SU-DHL-6 (cell line): ENCODE results near the gene GMPPA.

Experiments used
- H2AFZ ChIP-seq: fragments of 200-600 bp; sonication (generic); 2 replicates; pipeline ENCODE4 v1.6.1; 2014; ENCODE audit warnings: low read depth, mild to moderate bottlenecking, moderate library complexity, mixed read lengths, antibody characterized with exemption, low read length; ENCODE audit not compliant: severe bottlenecking
- H3F3A ChIP-seq: fragments of 200-600 bp; shearing (Covaris generic); 2 replicates; pipeline ENCODE4 v1.6.0; 2016; ENCODE audit warnings: antibody characterized with exemption, mild to moderate bottlenecking; ENCODE audit not compliant: insufficient read depth
- H3K27ac ChIP-seq: fragments of 200-600 bp; sonication (generic); 2 replicates; pipeline ENCODE4 v1.5.1; 2016; ENCODE audit warnings: low read depth, mild to moderate bottlenecking, low read length, moderate library complexity, mixed read lengths
- H3K27me3 ChIP-seq: fragments of 200-600 bp; sonication (generic), shearing (Covaris generic); 2 replicates; pipeline ENCODE4 v1.6.0; 2014; ENCODE audit warnings: mild to moderate bottlenecking, low read length
- H3K36me3 ChIP-seq: fragments of 200-600 bp; sonication (generic); 2 replicates; pipeline ENCODE4 v1.6.1; 2014; ENCODE audit warnings: mild to moderate bottlenecking, low read length, mixed read lengths
- H3K4me2 ChIP-seq: fragments of 300-600, 200-600 bp; shearing (Covaris generic), sonication (generic); 2 replicates; pipeline ENCODE4 v1.6.0; 2014; ENCODE audit warnings: low read length, low read depth, mild to moderate bottlenecking; ENCODE audit not compliant: poor library complexity, severe bottlenecking
- H3K4me3 ChIP-seq: fragments of 200-600 bp; sonication (generic); 2 replicates; pipeline ENCODE4 v1.5.1; 2014; ENCODE audit warnings: antibody characterized with exemption, low read length, mild to moderate bottlenecking, mixed read lengths; ENCODE audit not compliant: insufficient read depth, poor library complexity, severe bottlenecking
- H3K79me2 ChIP-seq: fragments of 200-600 bp; sonication (generic); 2 replicates; pipeline ENCODE4 v1.6.1; 2014; ENCODE audit warnings: mild to moderate bottlenecking, low read length, moderate library complexity; ENCODE audit not compliant: insufficient read depth
- H3K9ac ChIP-seq: fragments of 200-600 bp; sonication (generic); 2 replicates; pipeline ENCODE4 v1.7.0; 2014; ENCODE audit warnings: mild to moderate bottlenecking, low read length
- H3K9me2 ChIP-seq: fragments of 200-600 bp; sonication (generic); replicated peaks from 2 replicates; pipeline ENCODE4 v1.6.1; 2014; ENCODE audit warnings: low read length; ENCODE audit not compliant: insufficient read depth
- H3K9me3 ChIP-seq: fragments of 200-600 bp; sonication (generic); 2 replicates; pipeline ENCODE4 v1.6.1; 2014; ENCODE audit warnings: low read length, mixed read lengths; ENCODE audit not compliant: insufficient read depth
- H4K20me1 ChIP-seq: fragments of 200-600 bp; sonication (generic); 2 replicates; pipeline ENCODE4 v1.6.1; 2014; ENCODE audit warnings: low read depth, mild to moderate bottlenecking, antibody characterized with exemption, low read length, moderate library complexity, mixed read lengths
- EZH2phosphoT487 ChIP-seq: fragments of 200-600 bp; sonication (generic), shearing (Covaris generic); conservative IDR thresholded peaks from 2 replicates; pipeline ENCODE4 v1.6.1; 2018; ENCODE audit warnings: mild to moderate bottlenecking, antibody characterized with exemption, low read length, moderate library complexity, mixed read lengths
- TF ChIP-seq, protein P1 (sequence below): fragments of 200-600 bp; sonication (generic); IDR thresholded peaks from one replicate; pipeline ENCODE4 v1.5.1; 2017; ENCODE audit warnings: antibody characterized with exemption, mild to moderate bottlenecking, low read length, moderate library complexity; ENCODE audit not compliant: insufficient read depth, poor library complexity, severe bottlenecking

GMPPA gene

DNA sequence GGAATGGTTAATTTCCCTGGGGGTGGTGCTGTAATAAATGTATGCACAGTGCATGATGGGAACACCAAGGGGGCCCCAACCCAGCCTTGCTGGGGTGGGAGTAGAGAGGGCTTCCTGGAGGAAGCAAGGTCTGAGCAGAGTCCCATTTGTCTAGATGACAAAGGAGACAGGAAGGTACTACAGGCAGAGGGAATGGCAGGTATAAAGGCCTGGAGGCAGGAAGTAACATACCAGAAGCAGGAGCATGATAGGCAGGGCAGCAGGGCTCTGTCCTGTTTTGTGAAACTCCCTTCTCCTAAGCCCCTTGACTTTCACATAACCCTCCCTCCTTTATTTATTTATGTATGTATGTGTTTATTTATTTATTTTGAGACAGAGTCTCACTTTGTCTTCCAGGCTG, 3.9 kb downstream of the GMPPA start:
- H3K27ac ChIP-seq: no peak overlapping the region
- no peak overlapping the region for H2AFZ ChIP-seq
- no peak overlapping the region for H3K9ac ChIP-seq
- TF ChIP-seq, protein P1, sequence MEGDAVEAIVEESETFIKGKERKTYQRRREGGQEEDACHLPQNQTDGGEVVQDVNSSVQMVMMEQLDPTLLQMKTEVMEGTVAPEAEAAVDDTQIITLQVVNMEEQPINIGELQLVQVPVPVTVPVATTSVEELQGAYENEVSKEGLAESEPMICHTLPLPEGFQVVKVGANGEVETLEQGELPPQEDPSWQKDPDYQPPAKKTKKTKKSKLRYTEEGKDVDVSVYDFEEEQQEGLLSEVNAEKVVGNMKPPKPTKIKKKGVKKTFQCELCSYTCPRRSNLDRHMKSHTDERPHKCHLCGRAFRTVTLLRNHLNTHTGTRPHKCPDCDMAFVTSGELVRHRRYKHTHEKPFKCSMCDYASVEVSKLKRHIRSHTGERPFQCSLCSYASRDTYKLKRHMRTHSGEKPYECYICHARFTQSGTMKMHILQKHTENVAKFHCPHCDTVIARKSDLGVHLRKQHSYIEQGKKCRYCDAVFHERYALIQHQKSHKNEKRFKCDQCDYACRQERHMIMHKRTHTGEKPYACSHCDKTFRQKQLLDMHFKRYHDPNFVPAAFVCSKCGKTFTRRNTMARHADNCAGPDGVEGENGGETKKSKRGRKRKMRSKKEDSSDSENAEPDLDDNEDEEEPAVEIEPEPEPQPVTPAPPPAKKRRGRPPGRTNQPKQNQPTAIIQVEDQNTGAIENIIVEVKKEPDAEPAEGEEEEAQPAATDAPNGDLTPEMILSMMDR: no peak
- no peak for TF ChIP-seq EZH2phosphoT487
- no peaks in the 10 kb centered on the region for H3K36me3 ChIP-seq
- no peaks in the 10 kb centered on the region for H3K9me3 ChIP-seq
- H3K4me3 ChIP-seq: no peak overlapping the region
- H3F3A ChIP-seq: no peaks in the 10 kb centered on the region
- H4K20me1 ChIP-seq: no peaks in the 10 kb centered on the region
- no peaks in the 10 kb centered on the region for H3K27me3 ChIP-seq
- peaks cover 11% of the 10 kb centered on the region; the same call in 1 of the 2 replicates for H3K79me2 ChIP-seq
- no peak overlapping the region for H3K4me2 ChIP-seq
- H3K9me2 ChIP-seq: no peaks in the 10 kb centered on the region

DNA sequence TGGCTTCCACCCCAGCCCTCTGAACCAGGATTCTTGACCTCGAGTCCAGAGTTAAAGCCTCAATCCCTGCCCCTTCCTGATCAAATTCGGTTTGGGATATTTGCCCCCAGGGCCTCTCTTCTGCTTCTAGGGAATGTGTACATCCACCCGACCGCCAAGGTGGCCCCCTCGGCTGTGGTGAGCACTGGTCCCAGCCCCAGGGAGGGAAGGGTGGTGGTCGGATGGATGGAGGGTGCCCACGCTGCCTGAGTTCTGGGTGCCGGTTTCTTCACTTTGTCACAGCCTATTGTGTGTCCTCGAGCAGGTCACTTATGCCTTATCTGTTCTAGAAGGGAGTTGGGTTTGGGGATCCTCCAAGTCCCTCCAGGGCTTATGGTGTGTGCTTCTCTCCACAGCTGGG, 6.9 kb downstream of the GMPPA start:
- Histone ChIP-seq H3K4me2 (no peak overlapping the region), H3K27ac (no peak overlapping the region), H3K4me3 (no peak overlapping the region), H3K9me3 (no peaks in the 10 kb centered on the region), H3F3A (no peaks in the 10 kb centered on the region), H3K79me2 (no peaks in the 10 kb centered on the region), H3K9me2 (no peaks in the 10 kb centered on the region), H3K27me3 (no peaks in the 10 kb centered on the region), H3K36me3 (no peaks in the 10 kb centered on the region), H4K20me1 (no peaks in the 10 kb centered on the region), H2AFZ (no peak overlapping the region), H3K9ac (no peak overlapping the region)
- TF ChIP-seq, protein P1: no peak
- TF ChIP-seq EZH2phosphoT487: no peak

GRCh38 chr2:219506153-219506801, 7.6 kb downstream of the GMPPA start:
- no peak overlapping the region for H2AFZ ChIP-seq
- no peaks in the 10 kb centered on the region for H3K36me3 ChIP-seq
- H3F3A ChIP-seq: no peaks in the 10 kb centered on the region
- no peaks in the 10 kb centered on the region for H3K9me2 ChIP-seq
- TF ChIP-seq EZH2phosphoT487: no peak
- TF ChIP-seq, protein P1: no peak
- no peaks in the 10 kb centered on the region for H3K9me3 ChIP-seq
- no peak overlapping the region for H3K27ac ChIP-seq
- H3K9ac ChIP-seq: no peak overlapping the region
- H4K20me1 ChIP-seq: no peaks in the 10 kb centered on the region
- H3K27me3 ChIP-seq: no peaks in the 10 kb centered on the region
- H3K4me2 ChIP-seq: no peak overlapping the region
- H3K4me3 ChIP-seq: no peak overlapping the region
- H3K79me2 ChIP-seq: no peaks in the 10 kb centered on the region
